Gastroesophageal sphincter (tissue), 3 donors: ENCODE results near the gene HCRTR2.

Experiments used
- EP300 ChIP-seq: sonication (generic); formaldehyde crosslinking; IDR thresholded peaks from one replicate; pipeline ENCODE4 v1.6.1; 2017; ENCODE audit warnings: antibody characterized with exemption, mild to moderate bottlenecking
- POLR2A ChIP-seq, 2 donors: fragments of 450-650 bp; IDR thresholded peaks; one replicate each; pipeline ENCODE4 v1.6.1; 2017; ENCODE audit warnings: antibody characterized with exemption in 2 of 2, mild to moderate bottlenecking in 2 of 2, moderate library complexity in 1 of 2
- POLR2AphosphoS5 ChIP-seq: sonication (generic); formaldehyde crosslinking; IDR thresholded peaks from one replicate; pipeline ENCODE4 v1.6.1; 2017; ENCODE audit warnings: antibody characterized with exemption
- TF ChIP-seq, protein P1 (sequence below), 4 experiments: fragments of 200-600 bp in 2 of 4; fragments of 450-650 bp in 2 of 4; sonication (generic) in 1 of 4; IDR thresholded peaks; one replicate each; pipeline ENCODE4 v1.5.1; 2017 to 2019; ENCODE audit warnings: antibody characterized with exemption in 4 of 4, mild to moderate bottlenecking in 2 of 4, moderate library complexity in 2 of 4

DNA sequence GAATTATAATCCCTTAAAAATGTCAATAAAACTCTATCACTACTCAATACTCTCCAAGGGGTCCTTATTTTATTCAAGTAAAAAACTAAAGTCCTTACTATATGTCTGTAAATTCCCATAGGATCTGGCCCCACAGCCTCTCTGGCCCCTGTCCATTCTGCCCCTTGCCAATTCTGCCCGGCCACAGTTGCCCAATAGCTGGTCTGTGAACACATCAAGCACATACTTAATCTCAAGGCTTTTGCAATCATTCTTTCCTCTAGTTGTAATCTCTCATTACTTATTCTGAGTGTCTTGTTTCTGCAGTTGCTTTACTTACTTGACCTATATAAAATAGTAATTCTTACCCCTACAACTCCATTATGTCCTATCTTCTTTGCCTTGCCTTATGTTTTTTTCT, 130.4 kb downstream of the HCRTR2 start:
- TF ChIP-seq, protein P1, sequence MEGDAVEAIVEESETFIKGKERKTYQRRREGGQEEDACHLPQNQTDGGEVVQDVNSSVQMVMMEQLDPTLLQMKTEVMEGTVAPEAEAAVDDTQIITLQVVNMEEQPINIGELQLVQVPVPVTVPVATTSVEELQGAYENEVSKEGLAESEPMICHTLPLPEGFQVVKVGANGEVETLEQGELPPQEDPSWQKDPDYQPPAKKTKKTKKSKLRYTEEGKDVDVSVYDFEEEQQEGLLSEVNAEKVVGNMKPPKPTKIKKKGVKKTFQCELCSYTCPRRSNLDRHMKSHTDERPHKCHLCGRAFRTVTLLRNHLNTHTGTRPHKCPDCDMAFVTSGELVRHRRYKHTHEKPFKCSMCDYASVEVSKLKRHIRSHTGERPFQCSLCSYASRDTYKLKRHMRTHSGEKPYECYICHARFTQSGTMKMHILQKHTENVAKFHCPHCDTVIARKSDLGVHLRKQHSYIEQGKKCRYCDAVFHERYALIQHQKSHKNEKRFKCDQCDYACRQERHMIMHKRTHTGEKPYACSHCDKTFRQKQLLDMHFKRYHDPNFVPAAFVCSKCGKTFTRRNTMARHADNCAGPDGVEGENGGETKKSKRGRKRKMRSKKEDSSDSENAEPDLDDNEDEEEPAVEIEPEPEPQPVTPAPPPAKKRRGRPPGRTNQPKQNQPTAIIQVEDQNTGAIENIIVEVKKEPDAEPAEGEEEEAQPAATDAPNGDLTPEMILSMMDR (IDR thresholded peaks at IDR 0.05), result no peak
- TF ChIP-seq EP300 (no peak), POLR2AphosphoS5 (no peak), POLR2A (IDR thresholded peaks at IDR 0.05) (no peak)
